ENCODE results near the gene GPR18. TPM values are rescaled to one million over a fixed set of nuclear protein-coding genes. Genes with fewer than 3 reads are reported as not detected.

The GPR18 gene
- total and polyA plus RNA-seq, 11 donors, result 0.04 to 1.1 (median 0.34) TPM; not detected in 8

GRCh38 chr13:99226513-99226912 lies 31.7 kb downstream of the GPR18 start:
- peak overlapping the region in 6 of 12 donors; percentile 13 to 85 (median 25) for H3K27ac ChIP-seq
- ATAC-seq, result no peak
- DNase-seq, result no peak
- no peaks in the 10 kb centered on the region for H3K27me3 ChIP-seq
- peaks cover 4 to 98% (median 51%) of the 10 kb centered on the region in 12 donors for H3K4me1 ChIP-seq
- TF ChIP-seq, protein P1, sequence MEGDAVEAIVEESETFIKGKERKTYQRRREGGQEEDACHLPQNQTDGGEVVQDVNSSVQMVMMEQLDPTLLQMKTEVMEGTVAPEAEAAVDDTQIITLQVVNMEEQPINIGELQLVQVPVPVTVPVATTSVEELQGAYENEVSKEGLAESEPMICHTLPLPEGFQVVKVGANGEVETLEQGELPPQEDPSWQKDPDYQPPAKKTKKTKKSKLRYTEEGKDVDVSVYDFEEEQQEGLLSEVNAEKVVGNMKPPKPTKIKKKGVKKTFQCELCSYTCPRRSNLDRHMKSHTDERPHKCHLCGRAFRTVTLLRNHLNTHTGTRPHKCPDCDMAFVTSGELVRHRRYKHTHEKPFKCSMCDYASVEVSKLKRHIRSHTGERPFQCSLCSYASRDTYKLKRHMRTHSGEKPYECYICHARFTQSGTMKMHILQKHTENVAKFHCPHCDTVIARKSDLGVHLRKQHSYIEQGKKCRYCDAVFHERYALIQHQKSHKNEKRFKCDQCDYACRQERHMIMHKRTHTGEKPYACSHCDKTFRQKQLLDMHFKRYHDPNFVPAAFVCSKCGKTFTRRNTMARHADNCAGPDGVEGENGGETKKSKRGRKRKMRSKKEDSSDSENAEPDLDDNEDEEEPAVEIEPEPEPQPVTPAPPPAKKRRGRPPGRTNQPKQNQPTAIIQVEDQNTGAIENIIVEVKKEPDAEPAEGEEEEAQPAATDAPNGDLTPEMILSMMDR (IDR thresholded peaks at IDR 0.05), result no peak
- no peak for TF ChIP-seq POLR2A (IDR thresholded peaks at IDR 0.05)
- peaks cover 0 to 3% (median 0%) of the 10 kb centered on the region in 9 donors for H3K36me3 ChIP-seq
- no peak overlapping the region for H3K4me3 ChIP-seq
- WGBS, 4 donors, result 65 to 72% (median 68%) methylated on average over 2 of the region's 2 CpGs
- peaks cover 0 to 14% (median 0%) of the 10 kb centered on the region in 12 donors for H3K9me3 ChIP-seq
- intact Hi-C loops (cut with DNase I), result no loop called here

DNA sequence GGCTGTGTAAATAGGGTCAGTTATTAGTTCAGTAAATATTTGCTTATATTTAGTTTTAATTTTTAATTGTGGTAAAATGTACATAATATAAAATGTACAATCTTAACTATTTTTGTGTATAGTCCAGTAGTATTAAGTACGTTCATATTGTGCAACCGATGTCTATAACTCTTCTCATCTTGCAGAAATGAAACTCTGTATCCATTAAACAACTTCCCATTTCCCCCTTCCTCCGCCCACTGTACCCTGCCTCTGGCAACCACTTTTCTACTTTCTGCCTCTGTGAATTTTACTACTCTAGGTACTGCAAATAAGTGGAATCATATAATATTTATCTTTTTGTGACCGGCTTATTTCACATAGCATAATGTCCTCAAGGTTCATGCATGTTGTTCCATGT lies 33.1 kb downstream of the GPR18 start:
- DNase-seq (no peak), ATAC-seq (peak in 1 of 4 donors; percentile 16)
- intact Hi-C loops (cut with DNase I), result no loop called here
- peaks cover 4 to 98% (median 54%) of the 10 kb centered on the region in 12 donors for H3K4me1 ChIP-seq
- TF ChIP-seq, protein P1 (IDR thresholded peaks at IDR 0.05), result no peak
- no peak for TF ChIP-seq POLR2A (IDR thresholded peaks at IDR 0.05)
- H3K27me3 ChIP-seq, result no peaks in the 10 kb centered on the region
- peaks cover 0 to 14% (median 0%) of the 10 kb centered on the region in 12 donors for H3K9me3 ChIP-seq
- peak overlapping the region in 1 of 12 donors; percentile 65 for H3K27ac ChIP-seq
- H3K4me3 ChIP-seq, result no peak overlapping the region
- WGBS, 4 donors, result 69 to 81% (median 74%) methylated on average over 4 of the region's 4 CpGs
- peaks cover 0 to 4% (median 0%) of the 10 kb centered on the region in 9 donors for H3K36me3 ChIP-seq

DNA sequence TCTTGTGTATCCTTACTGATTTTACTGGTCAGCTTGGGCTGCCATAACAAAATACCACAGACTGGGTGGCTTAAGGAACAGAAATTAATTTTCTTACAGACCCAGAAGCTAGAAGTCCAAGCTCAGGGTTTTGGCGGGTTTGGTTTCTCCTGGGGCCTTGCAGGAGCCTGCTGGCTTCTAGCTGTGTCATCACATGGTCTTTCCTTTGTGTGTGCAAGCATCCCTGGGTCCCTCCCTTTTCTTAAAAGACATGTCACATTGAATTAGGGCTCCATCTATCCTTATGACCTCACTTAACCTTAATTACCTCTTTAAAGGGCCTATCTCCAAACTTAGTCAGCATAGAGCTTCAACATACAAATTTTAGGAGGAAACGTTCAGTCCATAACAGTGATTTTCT lies 34.2 kb downstream of the GPR18 start:
- Histone ChIP-seq H3K4me3 (no peak overlapping the region), H3K27me3 (no peaks in the 10 kb centered on the region), H3K4me1 (peaks cover 4 to 98% (median 51%) of the 10 kb centered on the region in 12 donors), H3K27ac (peak overlapping the region in 3 of 12 donors; percentile 2 to 65 (median 14)), H3K36me3 (peaks cover 0 to 4% (median 0%) of the 10 kb centered on the region in 9 donors), H3K9me3 (peaks cover 0 to 14% (median 0%) of the 10 kb centered on the region in 12 donors)
- ATAC-seq, result no peak
- no peak for TF ChIP-seq POLR2A (IDR thresholded peaks at IDR 0.05)
- TF ChIP-seq, protein P1 (IDR thresholded peaks at IDR 0.05), result no peak
- no peak for DNase-seq
- 60 to 92% (median 68%) methylated on average over 2 of the region's 2 CpGs for WGBS, 4 donors
- intact Hi-C loops (cut with DNase I), result no loop called here

GRCh38 chr13:99223587-99223986 lies 34.6 kb downstream of the GPR18 start:
- Histone ChIP-seq H3K27me3 (no peaks in the 10 kb centered on the region), H3K9me3 (peaks cover 0 to 14% (median 0%) of the 10 kb centered on the region in 12 donors), H3K36me3 (peaks cover 0 to 4% (median 0%) of the 10 kb centered on the region in 9 donors), H3K27ac (peak overlapping the region in 3 of 12 donors; percentile 2 to 65 (median 14)), H3K4me3 (no peak overlapping the region), H3K4me1 (peaks cover 4 to 98% (median 51%) of the 10 kb centered on the region in 12 donors)
- intact Hi-C loops (cut with DNase I), result no loop called here
- 31 to 51% (median 40%) methylated on average over 1 of the region's 1 CpG for WGBS, 4 donors
- DNase-seq, result no peak
- no peak for TF ChIP-seq POLR2A (IDR thresholded peaks at IDR 0.05)
- TF ChIP-seq, protein P1 (IDR thresholded peaks at IDR 0.05), result no peak
- no peak for ATAC-seq
